Memory B cell (primary cell): ENCODE measurements around the gene SRP54.
"Not testable (repeated sequence)": the region's sequence is repeated elsewhere in the genome, so short reads cannot be mapped to it uniquely, and the experiment has no call there.

Source experiments
- ATAC-seq: fragments of 150-1000 bp; cut with Tn5 transposase; 2 replicates; pipeline ENCODE4 v1.10.0; 2021; ENCODE audit warnings: low read depth, mild to moderate bottlenecking, moderate library complexity
- DNase-seq, 2 donors: peaks; one replicate each; pipeline ENCODE4 v3.0.0; 2022; ENCODE audit warnings: low spot score in 2 of 2
- H3K27ac Mint-ChIP-seq: one replicate; pipeline ENCODE4 v1.8.0; 2022; ENCODE audit warnings: mild to moderate bottlenecking, moderate library complexity, mixed read lengths
- H3K27me3 Mint-ChIP-seq: one replicate; pipeline ENCODE4 v1.8.0; 2022; ENCODE audit warnings: mixed read lengths
- H3K36me3 Mint-ChIP-seq: one replicate; pipeline ENCODE4 v1.8.0; 2022; ENCODE audit warnings: mild to moderate bottlenecking, mixed read lengths
- H3K4me1 Mint-ChIP-seq: one replicate; pipeline ENCODE4 v1.8.0; 2022; ENCODE audit warnings: mixed read lengths
- H3K4me3 Mint-ChIP-seq: one replicate; pipeline ENCODE4 v1.8.0; 2022; ENCODE audit warnings: mild to moderate bottlenecking, moderate library complexity, mixed read lengths
- H3K9me3 Mint-ChIP-seq: one replicate; pipeline ENCODE4 v1.8.0; 2022; ENCODE audit warnings: mixed read lengths

Gene SRP54

DNA sequence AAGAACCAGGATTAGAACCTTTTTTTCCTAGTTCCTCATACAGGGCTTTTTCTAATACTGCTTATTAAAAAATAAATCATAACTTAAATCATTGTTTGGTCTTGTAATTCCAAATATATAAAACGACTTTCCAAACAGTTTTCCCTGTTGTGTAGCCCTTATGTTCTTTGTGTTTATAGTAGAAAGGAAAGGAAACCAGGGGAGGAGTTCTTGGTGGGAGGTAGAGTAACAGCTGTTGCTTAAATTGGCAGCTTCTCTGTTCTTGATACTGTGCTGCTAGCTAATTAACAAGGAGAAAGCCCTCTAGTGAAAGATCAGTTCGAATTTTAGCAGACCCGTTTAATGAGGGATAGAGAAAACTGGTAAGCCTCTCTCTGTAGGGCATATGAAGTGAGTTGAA, 15.0 kb downstream of the SRP54 start:
- H3K9me3 Mint-ChIP-seq = no peaks in the 10 kb centered on the region
- H3K4me3 Mint-ChIP-seq = no peak overlapping the region
- DNase-seq = no peak
- H3K36me3 Mint-ChIP-seq = peaks cover 19% of the 10 kb centered on the region
- no peaks in the 10 kb centered on the region for H3K27me3 Mint-ChIP-seq
- no peak for ATAC-seq
- peaks cover 6% of the 10 kb centered on the region for H3K4me1 Mint-ChIP-seq
- H3K27ac Mint-ChIP-seq = peak overlapping the region; percentile 28

DNA sequence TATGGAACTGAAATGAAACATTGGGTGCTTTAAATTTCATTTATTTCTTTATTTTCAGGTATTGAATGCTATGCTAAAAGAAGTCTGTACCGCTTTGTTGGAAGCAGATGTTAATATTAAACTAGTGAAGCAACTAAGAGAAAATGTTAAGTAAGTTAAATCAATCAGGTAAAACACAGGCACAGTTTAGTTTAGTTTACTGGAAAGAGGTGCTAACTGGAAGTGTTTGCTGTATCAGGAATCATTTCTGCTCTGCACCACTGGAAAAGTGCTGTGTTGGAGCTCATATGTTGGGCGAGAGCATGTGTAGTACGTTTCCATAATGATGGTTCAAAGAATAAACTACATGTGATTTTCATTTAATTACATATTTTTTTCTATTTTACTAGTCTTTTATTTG, 16.7 kb downstream of the SRP54 start:
- H3K4me3 Mint-ChIP-seq = no peak overlapping the region
- peaks cover 2% of the 10 kb centered on the region for H3K4me1 Mint-ChIP-seq
- H3K27me3 Mint-ChIP-seq = no peaks in the 10 kb centered on the region
- no peak overlapping the region for H3K27ac Mint-ChIP-seq
- H3K36me3 Mint-ChIP-seq = peaks cover 18% of the 10 kb centered on the region
- ATAC-seq = no peak
- DNase-seq = no peak
- no peaks in the 10 kb centered on the region for H3K9me3 Mint-ChIP-seq

GRCh38 chr14:35001621-35002020, 18.8 kb downstream of the SRP54 start:
- Mint-ChIP-seq H3K9me3 (no peaks in the 10 kb centered on the region), H3K27me3 (no peaks in the 10 kb centered on the region)
- ATAC-seq = no peak

DNA sequence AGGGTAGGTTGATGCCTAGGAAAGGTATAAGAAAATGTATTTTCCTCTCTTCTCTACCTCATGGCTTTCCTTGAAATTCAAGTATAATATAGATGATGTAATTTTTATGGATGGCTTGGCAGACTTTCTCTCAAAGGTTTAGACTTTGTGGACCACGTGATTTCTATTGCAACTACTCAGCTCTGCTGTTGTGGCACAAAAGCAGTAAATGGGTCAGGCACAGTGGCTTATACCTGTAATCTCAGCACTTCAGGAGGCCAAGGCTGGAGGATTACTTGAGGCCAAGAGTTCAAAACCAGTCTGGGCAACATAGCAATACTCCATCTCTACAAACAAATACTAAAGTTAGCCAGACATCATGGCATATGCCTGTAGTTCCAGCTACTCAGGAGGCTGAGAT, 22.0 kb downstream of the SRP54 start:
- no peaks in the 10 kb centered on the region for H3K4me1 Mint-ChIP-seq
- H3K27me3 Mint-ChIP-seq = no peaks in the 10 kb centered on the region
- H3K27ac Mint-ChIP-seq = no peak overlapping the region
- H3K4me3 Mint-ChIP-seq = no peak overlapping the region
- ATAC-seq (no peak), DNase-seq (no peak)
- H3K36me3 Mint-ChIP-seq = peaks cover 21% of the 10 kb centered on the region
- no peaks in the 10 kb centered on the region for H3K9me3 Mint-ChIP-seq

More at GRCh38 chr14:35001621-35002020, 18.8 kb downstream of the SRP54 start:
- no peaks in the 10 kb centered on the region for H3K4me1 Mint-ChIP-seq
- H3K4me3 Mint-ChIP-seq = no peak overlapping the region
- H3K27ac Mint-ChIP-seq = no peak overlapping the region
- H3K36me3 Mint-ChIP-seq = peaks cover 23% of the 10 kb centered on the region
- no peak for DNase-seq

DNA sequence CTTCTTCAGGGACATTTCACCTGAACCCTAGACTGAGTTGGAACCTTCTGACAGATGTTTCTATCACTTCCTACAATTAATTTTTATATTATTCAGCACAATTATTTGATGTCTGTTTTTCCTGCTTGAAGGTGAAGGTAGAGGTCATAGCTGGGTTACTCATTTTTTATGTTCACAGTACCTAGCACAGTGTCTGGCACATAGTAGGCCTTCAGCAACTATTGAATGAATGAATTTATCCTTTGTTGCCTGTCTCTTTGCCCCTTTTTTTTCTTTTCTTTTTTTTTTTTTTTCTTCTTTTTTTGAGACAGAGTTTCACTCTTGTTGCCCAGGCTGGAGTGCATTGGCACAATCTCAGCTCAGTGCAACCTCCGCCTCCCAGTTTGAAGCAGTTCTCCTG, 33.8 kb downstream of the SRP54 start:
- Mint-ChIP-seq H3K4me3 (no peak overlapping the region), H3K27ac (no peak overlapping the region), H3K9me3 (no peaks in the 10 kb centered on the region), H3K27me3 (no peaks in the 10 kb centered on the region), H3K4me1 (no peaks in the 10 kb centered on the region), H3K36me3 (peaks cover 47% of the 10 kb centered on the region)
- no peak for DNase-seq
- no peak for ATAC-seq

DNA sequence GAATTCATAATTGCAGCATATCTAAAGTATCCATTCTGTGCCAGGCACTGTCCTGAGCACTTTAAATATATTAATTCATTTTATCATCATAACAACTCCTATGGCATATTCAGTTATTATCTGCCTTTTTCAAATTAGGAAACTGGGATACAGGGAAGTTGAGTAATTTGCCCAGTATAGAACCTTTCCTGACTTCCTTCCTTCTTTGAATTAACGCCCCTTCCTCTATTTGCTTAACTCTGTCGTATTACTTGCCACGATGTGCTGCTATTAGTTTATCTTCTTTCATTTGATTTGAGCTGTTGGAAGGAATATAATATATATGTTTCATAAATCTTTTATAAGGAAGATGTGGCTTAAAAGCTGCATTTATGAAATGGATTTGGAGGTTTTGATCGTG, 37.9 kb downstream of the SRP54 start:
- Mint-ChIP-seq H3K36me3 (peaks cover 52% of the 10 kb centered on the region), H3K4me3 (no peak overlapping the region), H3K27me3 (no peaks in the 10 kb centered on the region), H3K27ac (no peak overlapping the region), H3K9me3 (no peaks in the 10 kb centered on the region), H3K4me1 (no peaks in the 10 kb centered on the region)
- no peak for ATAC-seq
- DNase-seq = no peak

GRCh38 chr14:35028435-35028834, 45.6 kb downstream of the SRP54 start:
- Mint-ChIP-seq H3K36me3 (peaks cover 24% of the 10 kb centered on the region), H3K27me3 (no peaks in the 10 kb centered on the region), H3K27ac (no peak overlapping the region), H3K4me3 (no peak overlapping the region), H3K9me3 (peaks cover 2% of the 10 kb centered on the region), H3K4me1 (no peaks in the 10 kb centered on the region)
- DNase-seq (no peak), ATAC-seq (no peak)

- Mint-ChIP-seq H3K36me3 (peaks cover 22% of the 10 kb centered on the region), H3K9me3 (peaks cover 10% of the 10 kb centered on the region), H3K27me3 (no peaks in the 10 kb centered on the region), H3K4me3 (no peak overlapping the region), H3K4me1 (no peaks in the 10 kb centered on the region), H3K27ac (no peak overlapping the region)
- no peak for DNase-seq
- ATAC-seq = no peak
Observed at GRCh38 chr14:35032562-35032961, 49.8 kb downstream of the SRP54 start.

GRCh38 chr14:35034440-35034833, 51.6 kb downstream of the SRP54 start:
- H3K27me3 Mint-ChIP-seq = no peaks in the 10 kb centered on the region
- H3K9me3 Mint-ChIP-seq = peaks cover 10% of the 10 kb centered on the region
- DNase-seq = no peak
- no peak overlapping the region for H3K4me3 Mint-ChIP-seq
- ATAC-seq = no peak
- no peak overlapping the region for H3K27ac Mint-ChIP-seq
- peaks cover 17% of the 10 kb centered on the region for H3K36me3 Mint-ChIP-seq
- no peaks in the 10 kb centered on the region for H3K4me1 Mint-ChIP-seq

GRCh38 chr14:35034944-35035554, 52.3 kb downstream of the SRP54 start:
- not testable (repeated sequence) for DNase-seq, H3K9me3 Mint-ChIP-seq, H3K4me3 Mint-ChIP-seq, ATAC-seq, H3K27ac Mint-ChIP-seq, H3K27me3 Mint-ChIP-seq, H3K4me1 Mint-ChIP-seq
- H3K36me3 Mint-ChIP-seq = peaks cover 17% of the 10 kb centered on the region

DNA sequence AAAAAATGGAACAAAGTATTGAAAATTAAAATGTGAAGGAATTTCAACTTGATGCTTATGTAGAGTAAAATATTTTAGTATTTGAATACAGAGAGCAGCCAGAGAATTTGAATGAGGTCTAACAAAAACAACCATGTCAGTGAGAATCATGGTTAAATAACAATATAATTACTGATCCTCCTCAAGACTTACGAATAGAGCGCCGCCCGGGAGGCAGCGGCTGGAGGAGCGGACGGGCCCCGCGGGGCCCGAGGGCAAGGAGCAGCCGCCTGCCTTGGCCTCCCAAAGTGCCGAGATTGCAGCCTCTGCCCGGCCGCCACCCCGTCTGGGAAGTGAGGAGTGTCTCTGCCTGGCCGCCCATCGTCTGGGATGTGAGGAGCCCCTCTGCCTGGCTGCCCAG, 55.5 kb downstream of the SRP54 start:
- H3K4me1 Mint-ChIP-seq, H3K27ac Mint-ChIP-seq, DNase-seq, H3K9me3 Mint-ChIP-seq, H3K27me3 Mint-ChIP-seq, ATAC-seq, H3K4me3 Mint-ChIP-seq: not testable (repeated sequence)
- peaks cover 11% of the 10 kb centered on the region for H3K36me3 Mint-ChIP-seq

DNA sequence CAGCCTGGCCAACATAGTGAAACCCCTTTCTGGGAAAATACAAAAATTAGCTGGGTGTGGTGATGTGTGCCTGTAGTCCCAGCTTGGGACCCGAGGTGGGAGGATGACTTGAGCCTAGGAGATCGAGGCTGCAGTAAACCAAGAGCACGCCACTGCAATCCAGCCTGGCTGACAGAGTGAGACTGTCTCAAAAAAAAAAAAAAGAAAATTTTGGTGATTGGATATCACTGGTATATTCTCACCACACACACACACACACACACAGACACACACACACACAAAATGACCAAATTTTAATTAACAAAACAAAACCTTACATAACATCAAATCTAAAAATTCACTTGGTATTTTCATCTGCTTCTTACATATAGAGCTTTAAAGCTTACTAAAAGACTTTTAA, 59.8 kb downstream of the SRP54 start:
- Mint-ChIP-seq H3K4me1 (peaks cover 11% of the 10 kb centered on the region), H3K4me3 (no peak overlapping the region), H3K36me3 (no peaks in the 10 kb centered on the region), H3K9me3 (no peaks in the 10 kb centered on the region), H3K27me3 (no peaks in the 10 kb centered on the region), H3K27ac (peak overlapping the region; percentile 50)
- DNase-seq = no peak
- ATAC-seq = no peak

DNA sequence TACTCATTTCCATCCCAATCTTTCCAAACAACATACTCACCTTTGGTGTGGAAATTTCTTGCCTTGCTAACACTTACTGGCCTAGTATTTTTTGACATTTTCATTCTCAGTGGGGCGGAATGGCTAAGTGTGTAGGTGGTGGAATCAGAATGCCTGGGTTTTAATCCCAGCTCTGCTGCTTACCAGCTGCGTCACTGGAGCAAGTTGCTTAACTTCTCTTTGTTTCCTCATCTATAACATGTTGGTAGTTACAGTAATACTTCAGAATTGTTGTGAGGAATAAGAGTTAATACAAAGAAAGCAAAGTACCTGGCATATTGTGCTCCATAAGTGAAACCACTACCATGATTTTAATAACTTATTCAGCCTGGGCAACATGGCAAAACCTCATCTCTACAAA, 60.3 kb downstream of the SRP54 start:
- Mint-ChIP-seq H3K27ac (peak overlapping the region; percentile 50), H3K4me3 (no peak overlapping the region)
- no peak for DNase-seq

GRCh38 chr14:35044939-35045797, 62.4 kb downstream of the SRP54 start:
- DNase-seq = no peak
- Mint-ChIP-seq H3K27ac (peak overlapping the region; percentile 99), H3K9me3 (no peaks in the 10 kb centered on the region), H3K4me1 (peaks cover 14% of the 10 kb centered on the region), H3K4me3 (peak overlapping the region; percentile 97), H3K27me3 (no peaks in the 10 kb centered on the region), H3K36me3 (no peaks in the 10 kb centered on the region)
- no peak for ATAC-seq

More for the DNA sequence above, 60.3 kb downstream of the SRP54 start:
- ATAC-seq = no peak
- Mint-ChIP-seq H3K4me1 (peaks cover 12% of the 10 kb centered on the region), H3K36me3 (no peaks in the 10 kb centered on the region), H3K27me3 (no peaks in the 10 kb centered on the region), H3K9me3 (no peaks in the 10 kb centered on the region)

DNA sequence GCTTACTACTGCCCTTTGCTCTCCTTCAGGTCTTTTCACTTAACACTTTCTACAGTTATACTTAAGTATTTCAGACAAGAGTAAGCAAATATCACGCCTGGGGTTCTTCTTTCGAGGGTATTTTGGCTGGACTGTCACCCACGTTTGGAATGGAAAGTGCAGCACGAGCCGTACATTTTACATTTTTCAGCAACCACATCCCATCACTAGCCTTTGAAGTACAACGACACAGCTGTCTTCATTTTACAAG, 62.9 kb downstream of the SRP54 start:
- no peaks in the 10 kb centered on the region for H3K27me3 Mint-ChIP-seq
- H3K36me3 Mint-ChIP-seq = no peaks in the 10 kb centered on the region
- H3K4me3 Mint-ChIP-seq = peak overlapping the region; percentile 97
- H3K27ac Mint-ChIP-seq = peak overlapping the region; percentile 99
- no peak for DNase-seq
- ATAC-seq = peak; percentile 1
- no peaks in the 10 kb centered on the region for H3K9me3 Mint-ChIP-seq
- peaks cover 14% of the 10 kb centered on the region for H3K4me1 Mint-ChIP-seq
